Panc1 (cell line): ENCODE results near the gene MNAT1. TPM values are rescaled to one million over a fixed set of nuclear protein-coding genes. Genes with fewer than 3 reads are reported as not detected.

Experiments used
- ATAC-seq: fragments of 200-7000 bp; cut with Tn5 transposase; 2 replicates; pipeline ENCODE4 v1.9.1; 2020; ENCODE audit warnings: mild to moderate bottlenecking, moderate library complexity
- BruUV-seq: library from RNA; stranded (reverse); fragments of 400-500 nt; replicated peaks from 2 replicates; lab custom pipeline; 2021; lab: Mats Ljungman, UMichigan
- CTCF ChIA-PET: fragments of 300-600 bp; sonication (Branson Sonifier 250); formaldehyde crosslinking; loops from one replicate; lab custom pipeline; 2022; ENCODE audit warnings: antibody characterized with exemption; lab: Charles Lee
- POLR2A ChIA-PET: fragments of 300-600 bp; sonication (Branson Sonifier 250); formaldehyde crosslinking; loops from one replicate; lab custom pipeline; 2022; ENCODE audit warnings: antibody characterized with exemption; lab: Charles Lee
- DNase-seq: peaks from one replicate; pipeline ENCODE4 v3.0.0-alpha.2; 2010; ENCODE audit warnings: low read depth, low spot score
- H3K27ac ChIP-seq: 2 replicates; pipeline ENCODE4 v1.5.1; 2011; ENCODE audit warnings: mild to moderate bottlenecking, low read length, inconsistent platforms
- H3K27me3 ChIP-seq: fragments of 200-500 bp; sonication (Bioruptor generic); 2 replicates; pipeline ENCODE4 v1.6.0; 2014; ENCODE audit warnings: low read length, inconsistent platforms; ENCODE audit not compliant: control insufficient read depth, insufficient read depth
- H3K36me3 ChIP-seq: fragments of 200-500 bp; sonication (Bioruptor generic); 2 replicates; pipeline ENCODE4 v1.5.1; 2014; ENCODE audit warnings: inconsistent platforms, mild to moderate bottlenecking, low read length, moderate library complexity; ENCODE audit not compliant: control insufficient read depth, insufficient read depth
- H3K4me1 ChIP-seq: 2 replicates; pipeline ENCODE4 v1.5.1; 2011; ENCODE audit warnings: inconsistent platforms, mild to moderate bottlenecking, low read length, moderate library complexity; ENCODE audit not compliant: control insufficient read depth, insufficient read depth
- H3K4me3 ChIP-seq, 2 experiments: 2 replicates each; pipeline ENCODE4 v1.5.1; 2011 to 2012; ENCODE audit warnings: low read depth in 2 of 2, low read length in 2 of 2, mild to moderate bottlenecking in 2 of 2, inconsistent platforms in 1 of 2, moderate library complexity in 1 of 2
- H3K9me3 ChIP-seq: fragments of 200-500 bp; sonication (Bioruptor generic); 2 replicates; pipeline ENCODE4 v1.5.1; 2014; ENCODE audit warnings: low read depth, mild to moderate bottlenecking, inconsistent platforms, low read length, moderate library complexity; ENCODE audit not compliant: control insufficient read depth, insufficient read depth
- CTCF ChIP-seq: fragments of 450-650 bp; IDR thresholded peaks from 2 replicates; pipeline ENCODE4 v1.5.1; 2017; ENCODE audit warnings: mild to moderate bottlenecking
- POLR2AphosphoS5 ChIP-seq: IDR thresholded peaks from 2 replicates; pipeline ENCODE4 v1.6.1; 2012; ENCODE audit warnings: mild to moderate bottlenecking, low read depth, low read length, moderate library complexity
- REST ChIP-seq, 2 experiments: IDR thresholded peaks; 2 replicates each; pipeline ENCODE4 v1.6.1; 2011 to 2012; ENCODE audit warnings: low read depth in 2 of 2, control low read depth in 1 of 2, low read length in 1 of 2, mild to moderate bottlenecking in 1 of 2, moderate library complexity in 1 of 2; ENCODE audit not compliant: insufficient read depth in 1 of 2
- SIN3A ChIP-seq: IDR thresholded peaks from 2 replicates; pipeline ENCODE4 v1.6.1; 2012; ENCODE audit warnings: low read depth, mild to moderate bottlenecking, low read length, moderate library complexity, borderline replicate concordance; ENCODE audit not compliant: insufficient read depth
- TCF7L2 ChIP-seq: IDR thresholded peaks from 2 replicates; pipeline ENCODE4 v1.6.1; 2011; ENCODE audit warnings: mild to moderate bottlenecking, low read depth, low read length, inconsistent platforms
- in situ Hi-C: cut with HindIII; loops from 2 replicates; pipeline ENCODE4 v1.10.0; 2016; ENCODE audit warnings: low sequenced_read_pairs, low pct_unique_long_range_greater_than_20kb
- intact Hi-C: fragments of 100-400 bp; cut with micrococcal nuclease; formaldehyde crosslinking; loops from one replicate; pipeline ENCODE4 v1.10.0; 2022; ENCODE audit not compliant: unreplicated experiment
- total RNA-seq: library from RNA; stranded (reverse); gene quantifications from one replicate; pipeline ENCODE4 v1.2.1, GENCODE V29; 2021; ENCODE audit not compliant: unreplicated experiment

Gene MNAT1
- total RNA-seq, 1 experiment from 2014 or later, result 29.4 TPM

GRCh38 chr14:60878121-60878520, 143.6 kb downstream of the MNAT1 start:
- no TSS peak for BruUV-seq
- Histone ChIP-seq H3K36me3 (no peaks in the 10 kb centered on the region; the same call in 1 of the 2 replicates), H3K4me3 (no peak overlapping the region), H3K4me1 (no peaks in the 10 kb centered on the region), H3K27me3 (no peaks in the 10 kb centered on the region), H3K9me3 (no peaks in the 10 kb centered on the region), H3K27ac (no peak overlapping the region)
- no peak for ATAC-seq
- DNase-seq, result no peak
- intact Hi-C loops (no loop called here), in situ Hi-C loops (no loop called here)
- ChIA-PET CTCF (no interaction called here), POLR2A (no interaction called here)
- TF ChIP-seq SIN3A, result no peak
- no peak for TF ChIP-seq TCF7L2
- TF ChIP-seq REST (IDR thresholded peaks at IDR 0.05; ENCODE audit: insufficient read depth in 1 of 2, low read depth in 2 of 2, low read length in 1 of 2), result no peak
- no peak for TF ChIP-seq CTCF
- no peak for TF ChIP-seq POLR2AphosphoS5

- ChIA-PET POLR2A (no interaction called here), CTCF (no interaction called here)
- intact Hi-C loops (no loop called here), in situ Hi-C loops (no loop called here)
- Histone ChIP-seq H3K4me1 (no peaks in the 10 kb centered on the region), H3K36me3 (no peaks in the 10 kb centered on the region; the same call in 1 of the 2 replicates), H3K27ac (no peak overlapping the region), H3K4me3 (no peak overlapping the region), H3K9me3 (no peaks in the 10 kb centered on the region), H3K27me3 (no peaks in the 10 kb centered on the region)
- no TSS peak for BruUV-seq
- ATAC-seq, result no peak
- no peak for DNase-seq
- TF ChIP-seq TCF7L2, result no peak
- no peak for TF ChIP-seq SIN3A
- TF ChIP-seq POLR2AphosphoS5, result no peak
- no peak for TF ChIP-seq CTCF
- no peak for TF ChIP-seq REST (IDR thresholded peaks at IDR 0.05; ENCODE audit: insufficient read depth in 1 of 2, low read depth in 2 of 2, low read length in 1 of 2)
Observed at GRCh38 chr14:60878536-60878935, 144.0 kb downstream of the MNAT1 start.
